SK-N-SH treated with all-trans-retinoic acid at 6 μM for 48 hours (cell line): ENCODE results near the gene NBAS.

Experiments used
- ATAC-seq: fragments of 200-7000 bp; cut with Tn5 transposase; 3 replicates; pipeline ENCODE4 v1.9.1; 2020; ENCODE audit warnings: mild to moderate bottlenecking, moderate library complexity
- ARNTL ChIP-seq: fragments of 450-650 bp; formaldehyde crosslinking; IDR thresholded peaks from 2 replicates; pipeline ENCODE4 v1.5.0; 2020; ENCODE audit warnings: low read depth, mild to moderate bottlenecking, moderate library complexity, borderline replicate concordance
- BACH2 ChIP-seq: fragments of 250-450 bp; sonication (Bioruptor Pico); IDR thresholded peaks from 2 replicates; pipeline ENCODE4 v1.9.0; 2021; ENCODE audit warnings: mild to moderate bottlenecking, borderline replicate concordance
- CSDC2 ChIP-seq: fragments of 250-450 bp; sonication (Bioruptor Pico); IDR thresholded peaks from 2 replicates; pipeline ENCODE4 v1.5.0; 2020; ENCODE audit warnings: mild to moderate bottlenecking, moderate library complexity
- ESRRG ChIP-seq: fragments of 250-450 bp; sonication (Bioruptor Pico); IDR thresholded peaks from 2 replicates; pipeline ENCODE4 v1.6.1; 2021; ENCODE audit warnings: mild to moderate bottlenecking
- GLIS3 ChIP-seq: fragments of 250-450 bp; sonication (Bioruptor Pico); IDR thresholded peaks from 2 replicates; pipeline ENCODE4 v1.5.0; 2020; ENCODE audit warnings: mild to moderate bottlenecking, moderate library complexity
- ISL1 ChIP-seq: fragments of 250-450 bp; sonication (Bioruptor Pico); IDR thresholded peaks from 2 replicates; pipeline ENCODE4 v2.1.2; 2022; ENCODE audit warnings: mild to moderate bottlenecking, moderate library complexity
- OSR1 ChIP-seq: fragments of 250-450 bp; sonication (Bioruptor Pico); IDR thresholded peaks from 2 replicates; pipeline ENCODE4 v1.8.0; 2022; ENCODE audit warnings: moderate library complexity, mild to moderate bottlenecking, inconsistent platforms
- PPARA ChIP-seq: fragments of 250-450 bp; sonication (Bioruptor Pico); IDR thresholded peaks from 2 replicates; pipeline ENCODE4 v1.5.0; 2020; ENCODE audit warnings: mild to moderate bottlenecking, borderline replicate concordance
- RARB ChIP-seq: fragments of 250-450 bp; sonication (Bioruptor Pico); IDR thresholded peaks from 2 replicates; pipeline ENCODE4 v1.8.0; 2021; ENCODE audit warnings: mild to moderate bottlenecking, moderate library complexity
- SNAI2 ChIP-seq: fragments of 250-450 bp; sonication (Bioruptor Pico); IDR thresholded peaks from 2 replicates; pipeline ENCODE4 v1.5.0; 2020; ENCODE audit warnings: mild to moderate bottlenecking, moderate library complexity
- TCF4 ChIP-seq: fragments of 250-450 bp; sonication (Bioruptor Pico); IDR thresholded peaks from 2 replicates; pipeline ENCODE4 v1.8.0; 2021; ENCODE audit warnings: mild to moderate bottlenecking, moderate library complexity, borderline replicate concordance
- TOX ChIP-seq: fragments of 250-450 bp; sonication (Bioruptor Pico); IDR thresholded peaks from 2 replicates; pipeline ENCODE4 v1.8.0; 2021; ENCODE audit warnings: mild to moderate bottlenecking, moderate library complexity, borderline replicate concordance
- ZFP3 ChIP-seq: fragments of 250-450 bp; sonication (Bioruptor Pico); IDR thresholded peaks from 2 replicates; pipeline ENCODE4 v1.5.0; 2020; ENCODE audit warnings: mild to moderate bottlenecking, moderate library complexity
- ZFP30 ChIP-seq: fragments of 450-650 bp; formaldehyde crosslinking; IDR thresholded peaks from 2 replicates; pipeline ENCODE4 v1.5.0; 2022; ENCODE audit warnings: mild to moderate bottlenecking, moderate library complexity
- ZNF565 ChIP-seq: fragments of 450-650 bp; formaldehyde crosslinking; conservative IDR thresholded peaks from 2 replicates; pipeline ENCODE4 v1.5.0; 2020; ENCODE audit warnings: low read depth, mild to moderate bottlenecking, moderate library complexity
- ZNF70 ChIP-seq: fragments of 450-650 bp; formaldehyde crosslinking; IDR thresholded peaks from 2 replicates; pipeline ENCODE4 v1.5.0; 2020; ENCODE audit warnings: mild to moderate bottlenecking, moderate library complexity
- ZNF8 ChIP-seq: fragments of 450-650 bp; formaldehyde crosslinking; IDR thresholded peaks from 2 replicates; pipeline ENCODE4 v1.5.0; 2020; ENCODE audit warnings: mild to moderate bottlenecking, moderate library complexity
- TF ChIP-seq, protein P1 (sequence below): fragments of 250-450 bp; sonication (Bioruptor Pico); IDR thresholded peaks from 2 replicates; pipeline ENCODE4 v1.8.0; 2020; ENCODE audit warnings: mild to moderate bottlenecking, moderate library complexity, borderline replicate concordance
- TF ChIP-seq, protein P2 (sequence below): fragments of 250-450 bp; sonication (Bioruptor Pico); IDR thresholded peaks from 2 replicates; pipeline ENCODE4 v1.5.1; 2020; ENCODE audit warnings: low read depth, mild to moderate bottlenecking, moderate library complexity
- TF ChIP-seq, protein P3 (sequence below): fragments of 250-450 bp; sonication (Bioruptor Pico); IDR thresholded peaks from 2 replicates; pipeline ENCODE4 v1.5.0; 2020; ENCODE audit warnings: mild to moderate bottlenecking, moderate library complexity
- TF ChIP-seq, protein P4 (sequence below): fragments of 250-450 bp; sonication (Bioruptor Pico); IDR thresholded peaks from 2 replicates; pipeline ENCODE4 v1.8.0; 2021; ENCODE audit warnings: low read depth, mild to moderate bottlenecking, moderate library complexity, borderline replicate concordance

The NBAS gene

DNA sequence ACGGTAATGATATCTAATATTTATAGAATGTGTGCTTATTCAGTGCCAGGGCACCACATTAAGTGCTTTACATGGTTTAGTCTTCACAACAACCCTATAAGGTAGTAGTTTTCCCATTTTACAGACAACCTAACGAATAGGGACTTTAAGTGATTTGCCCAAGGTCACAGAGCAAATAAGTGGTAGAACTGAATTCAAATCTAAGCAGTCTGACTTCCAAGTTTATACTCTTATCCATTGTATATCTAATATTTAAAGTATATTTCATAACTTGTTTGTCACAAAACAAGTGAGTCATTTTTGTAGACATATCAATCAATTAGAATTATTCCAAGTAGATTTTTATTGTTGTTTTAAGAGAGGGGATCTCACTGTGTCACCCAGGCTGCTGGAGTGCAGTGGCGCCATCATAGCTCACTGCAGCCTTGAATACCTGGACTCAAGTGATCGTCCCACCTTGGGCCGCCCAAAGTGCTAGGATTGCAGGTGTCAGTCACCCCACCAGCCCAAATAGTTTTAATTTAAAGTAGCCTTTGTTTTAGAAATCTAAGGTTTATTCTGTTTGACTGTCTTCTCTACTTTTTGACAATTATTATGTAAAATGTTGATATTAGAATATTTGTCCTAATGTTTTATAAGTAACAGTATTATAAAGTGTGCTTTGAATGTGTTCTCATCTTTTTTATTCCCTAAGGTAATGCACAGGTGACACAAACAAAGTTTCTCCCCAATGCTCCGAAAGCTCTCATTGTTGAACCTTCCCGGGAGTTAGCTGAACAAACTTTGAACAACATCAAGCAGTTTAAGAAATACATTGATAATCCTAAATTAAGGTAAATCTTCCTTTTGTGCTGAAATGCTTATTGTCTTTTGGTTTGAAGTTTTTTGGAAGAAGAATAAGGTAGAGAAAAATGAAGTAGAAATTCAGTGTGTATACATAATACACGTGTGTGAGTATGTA lies 45.6 kb upstream of the NBAS start:
- TF ChIP-seq OSR1 (CRISPR knock-in tag) (no peak), ZFP3 (CRISPR knock-in tag) (no peak), ZNF565 (CRISPR knock-in tag) (no peak), GLIS3 (CRISPR knock-in tag) (no peak), PPARA (CRISPR knock-in tag) (no peak), RARB (CRISPR knock-in tag) (no peak), ZNF70 (no peak), ZNF8 (CRISPR knock-in tag) (no peak), TCF4 (no peak)
- TF ChIP-seq, protein P1, sequence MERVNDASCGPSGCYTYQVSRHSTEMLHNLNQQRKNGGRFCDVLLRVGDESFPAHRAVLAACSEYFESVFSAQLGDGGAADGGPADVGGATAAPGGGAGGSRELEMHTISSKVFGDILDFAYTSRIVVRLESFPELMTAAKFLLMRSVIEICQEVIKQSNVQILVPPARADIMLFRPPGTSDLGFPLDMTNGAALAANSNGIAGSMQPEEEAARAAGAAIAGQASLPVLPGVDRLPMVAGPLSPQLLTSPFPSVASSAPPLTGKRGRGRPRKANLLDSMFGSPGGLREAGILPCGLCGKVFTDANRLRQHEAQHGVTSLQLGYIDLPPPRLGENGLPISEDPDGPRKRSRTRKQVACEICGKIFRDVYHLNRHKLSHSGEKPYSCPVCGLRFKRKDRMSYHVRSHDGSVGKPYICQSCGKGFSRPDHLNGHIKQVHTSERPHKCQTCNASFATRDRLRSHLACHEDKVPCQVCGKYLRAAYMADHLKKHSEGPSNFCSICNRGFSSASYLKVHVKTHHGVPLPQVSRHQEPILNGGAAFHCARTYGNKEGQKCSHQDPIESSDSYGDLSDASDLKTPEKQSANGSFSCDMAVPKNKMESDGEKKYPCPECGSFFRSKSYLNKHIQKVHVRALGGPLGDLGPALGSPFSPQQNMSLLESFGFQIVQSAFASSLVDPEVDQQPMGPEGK: no peak
- TF ChIP-seq, protein P2, sequence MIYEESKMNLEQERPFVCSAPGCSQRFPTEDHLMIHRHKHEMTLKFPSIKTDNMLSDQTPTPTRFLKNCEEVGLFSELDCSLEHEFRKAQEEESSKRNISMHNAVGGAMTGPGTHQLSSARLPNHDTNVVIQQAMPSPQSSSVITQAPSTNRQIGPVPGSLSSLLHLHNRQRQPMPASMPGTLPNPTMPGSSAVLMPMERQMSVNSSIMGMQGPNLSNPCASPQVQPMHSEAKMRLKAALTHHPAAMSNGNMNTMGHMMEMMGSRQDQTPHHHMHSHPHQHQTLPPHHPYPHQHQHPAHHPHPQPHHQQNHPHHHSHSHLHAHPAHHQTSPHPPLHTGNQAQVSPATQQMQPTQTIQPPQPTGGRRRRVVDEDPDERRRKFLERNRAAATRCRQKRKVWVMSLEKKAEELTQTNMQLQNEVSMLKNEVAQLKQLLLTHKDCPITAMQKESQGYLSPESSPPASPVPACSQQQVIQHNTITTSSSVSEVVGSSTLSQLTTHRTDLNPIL (CRISPR knock-in tag): no peak
- TF ChIP-seq, all 23 proteins: peak for 0

DNA sequence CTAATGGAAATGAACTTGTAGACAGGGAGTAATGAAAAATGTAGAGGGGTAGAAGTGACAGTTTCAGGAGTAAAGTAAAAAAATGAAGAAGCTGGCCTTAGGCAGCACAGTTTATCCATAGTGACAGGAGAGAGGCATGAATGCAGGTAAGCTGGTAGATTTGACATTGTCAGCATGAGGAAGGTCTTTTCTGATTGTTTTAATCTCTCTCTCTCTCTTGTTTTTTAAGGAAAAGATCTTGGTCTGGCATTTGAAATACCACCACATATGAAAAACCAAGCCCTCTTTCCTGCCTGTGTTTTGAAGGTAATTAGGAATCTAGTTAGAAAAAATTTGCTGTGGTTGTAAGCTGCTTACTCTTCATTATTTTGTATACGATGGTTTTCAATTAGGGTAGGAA lies 44.6 kb upstream of the NBAS start:
- no peak for ATAC-seq
- TF ChIP-seq GLIS3 (CRISPR knock-in tag) (no peak), PPARA (CRISPR knock-in tag) (no peak), TCF4 (no peak), OSR1 (CRISPR knock-in tag) (no peak), ARNTL (CRISPR knock-in tag) (no peak), ISL1 (CRISPR knock-in tag) (no peak), ZNF70 (no peak)
- TF ChIP-seq, protein P3, sequence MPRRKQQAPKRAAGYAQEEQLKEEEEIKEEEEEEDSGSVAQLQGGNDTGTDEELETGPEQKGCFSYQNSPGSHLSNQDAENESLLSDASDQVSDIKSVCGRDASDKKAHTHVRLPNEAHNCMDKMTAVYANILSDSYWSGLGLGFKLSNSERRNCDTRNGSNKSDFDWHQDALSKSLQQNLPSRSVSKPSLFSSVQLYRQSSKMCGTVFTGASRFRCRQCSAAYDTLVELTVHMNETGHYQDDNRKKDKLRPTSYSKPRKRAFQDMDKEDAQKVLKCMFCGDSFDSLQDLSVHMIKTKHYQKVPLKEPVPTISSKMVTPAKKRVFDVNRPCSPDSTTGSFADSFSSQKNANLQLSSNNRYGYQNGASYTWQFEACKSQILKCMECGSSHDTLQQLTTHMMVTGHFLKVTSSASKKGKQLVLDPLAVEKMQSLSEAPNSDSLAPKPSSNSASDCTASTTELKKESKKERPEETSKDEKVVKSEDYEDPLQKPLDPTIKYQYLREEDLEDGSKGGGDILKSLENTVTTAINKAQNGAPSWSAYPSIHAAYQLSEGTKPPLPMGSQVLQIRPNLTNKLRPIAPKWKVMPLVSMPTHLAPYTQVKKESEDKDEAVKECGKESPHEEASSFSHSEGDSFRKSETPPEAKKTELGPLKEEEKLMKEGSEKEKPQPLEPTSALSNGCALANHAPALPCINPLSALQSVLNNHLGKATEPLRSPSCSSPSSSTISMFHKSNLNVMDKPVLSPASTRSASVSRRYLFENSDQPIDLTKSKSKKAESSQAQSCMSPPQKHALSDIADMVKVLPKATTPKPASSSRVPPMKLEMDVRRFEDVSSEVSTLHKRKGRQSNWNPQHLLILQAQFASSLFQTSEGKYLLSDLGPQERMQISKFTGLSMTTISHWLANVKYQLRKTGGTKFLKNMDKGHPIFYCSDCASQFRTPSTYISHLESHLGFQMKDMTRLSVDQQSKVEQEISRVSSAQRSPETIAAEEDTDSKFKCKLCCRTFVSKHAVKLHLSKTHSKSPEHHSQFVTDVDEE (CRISPR knock-in tag): no peak
- TF ChIP-seq, protein P2 (CRISPR knock-in tag): no peak
- TF ChIP-seq, protein P4, sequence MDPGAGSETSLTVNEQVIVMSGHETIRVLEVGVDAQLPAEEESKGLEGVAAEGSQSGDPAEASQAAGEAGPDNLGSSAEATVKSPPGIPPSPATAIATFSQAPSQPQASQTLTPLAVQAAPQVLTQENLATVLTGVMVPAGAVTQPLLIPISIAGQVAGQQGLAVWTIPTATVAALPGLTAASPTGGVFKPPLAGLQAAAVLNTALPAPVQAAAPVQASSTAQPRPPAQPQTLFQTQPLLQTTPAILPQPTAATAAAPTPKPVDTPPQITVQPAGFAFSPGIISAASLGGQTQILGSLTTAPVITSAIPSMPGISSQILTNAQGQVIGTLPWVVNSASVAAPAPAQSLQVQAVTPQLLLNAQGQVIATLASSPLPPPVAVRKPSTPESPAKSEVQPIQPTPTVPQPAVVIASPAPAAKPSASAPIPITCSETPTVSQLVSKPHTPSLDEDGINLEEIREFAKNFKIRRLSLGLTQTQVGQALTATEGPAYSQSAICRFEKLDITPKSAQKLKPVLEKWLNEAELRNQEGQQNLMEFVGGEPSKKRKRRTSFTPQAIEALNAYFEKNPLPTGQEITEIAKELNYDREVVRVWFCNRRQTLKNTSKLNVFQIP (CRISPR knock-in tag): no peak

More for the DNA sequence above, 45.6 kb upstream of the NBAS start:
- no peak for ATAC-seq

DNA sequence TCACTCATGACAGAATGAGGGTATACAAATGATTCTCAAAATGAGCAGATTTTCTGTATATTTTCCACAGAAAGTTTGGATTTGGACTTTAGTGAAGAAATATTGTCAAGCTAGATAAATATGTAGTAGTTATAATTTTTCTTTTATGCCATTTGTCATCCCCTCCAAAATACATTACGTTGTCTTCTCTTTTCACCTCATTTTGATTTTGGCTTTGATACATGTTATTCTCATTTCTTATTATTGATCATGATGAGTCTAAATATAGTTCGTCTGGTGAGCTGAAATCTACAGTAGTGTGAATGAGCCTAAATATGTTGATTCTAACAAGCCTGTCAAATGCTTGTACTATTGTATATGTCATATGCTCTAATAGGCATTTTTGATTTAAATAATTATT lies 42.8 kb upstream of the NBAS start:
- no peak for TF ChIP-seq BACH2 (CRISPR knock-in tag)
- TF ChIP-seq ZFP30 (CRISPR knock-in tag): no peak
- TF ChIP-seq RARB (CRISPR knock-in tag): no peak
- TF ChIP-seq, protein P3 (CRISPR knock-in tag): no peak
- TF ChIP-seq ESRRG (CRISPR knock-in tag): no peak
- no peak for TF ChIP-seq CSDC2 (CRISPR knock-in tag)
- TF ChIP-seq SNAI2 (CRISPR knock-in tag): no peak
- TF ChIP-seq ZFP3 (CRISPR knock-in tag): no peak
- TF ChIP-seq, protein P2 (CRISPR knock-in tag): no peak
- TF ChIP-seq TOX (CRISPR knock-in tag): no peak
- TF ChIP-seq GLIS3 (CRISPR knock-in tag): no peak
- no peak for TF ChIP-seq ARNTL (CRISPR knock-in tag)
- no peak for ATAC-seq
